HK-2 (cell line): ENCODE data around the gene DCTN2.

Experiments
- DNase-seq: peaks from one replicate; pipeline ENCODE4 v3.0.0-alpha.2; 2018; ENCODE audit not compliant: unreplicated experiment

Gene DCTN2

GRCh38 chr12:57491393-57492280 is 55.4 kb downstream of the DCTN2 start:
- no peak for DNase-seq

GRCh38 chr12:57490126-57490525 is 56.9 kb downstream of the DCTN2 start:
- DNase-seq = no peak

- DNase-seq = no peak
Observed at GRCh38 chr12:57489157-57489641, 57.8 kb downstream of the DCTN2 start.

- no peak for DNase-seq
Observed at GRCh38 chr12:57488402-57489156, 58.4 kb downstream of the DCTN2 start.

- peak; percentile 91 for DNase-seq
Observed at GRCh38 chr12:57487597-57488401, 59.2 kb downstream of the DCTN2 start, which contains the start of gene MARS1. Gene MARS1, plus strand, starts transcription at chr12:57488068. Its CDS starts 23 bp downstream, at chr12:57488091.

- no peak for DNase-seq
Observed at GRCh38 chr12:57487055-57487596, 59.9 kb downstream of the DCTN2 start.

GRCh38 chr12:57485695-57486094 is 61.3 kb downstream of the DCTN2 start:
- no peak for DNase-seq

GRCh38 chr12:57483466-57483865 is 63.5 kb downstream of the DCTN2 start:
- DNase-seq = no peak

GRCh38 chr12:57481671-57482070 is 65.3 kb downstream of the DCTN2 start:
- DNase-seq = no peak
